A673 (cell line): ENCODE data around the gene FAM83D. TPM values are rescaled to one million over a fixed set of nuclear protein-coding genes. Genes with fewer than 3 reads are reported as not detected.

Source experiments
- BruUV-seq: library from RNA; stranded (reverse); fragments of 400-500 nt; replicated peaks from 2 replicates; lab custom pipeline; 2021; lab: Mats Ljungman, UMichigan
- CTCF ChIA-PET: fragments of 300-600 bp; sonication (Branson Sonifier 250); formaldehyde crosslinking; loops from one replicate; lab custom pipeline; 2022; ENCODE audit warnings: antibody characterized with exemption; lab: Charles Lee
- POLR2A ChIA-PET: fragments of 300-600 bp; sonication (Branson Sonifier 250); formaldehyde crosslinking; loops from one replicate; lab custom pipeline; 2022; ENCODE audit warnings: antibody characterized with exemption; ENCODE audit not compliant: low non-redundant PET; lab: Charles Lee
- DNase-seq: peaks from one replicate; pipeline ENCODE4 v3.0.0-alpha.2; 2015; ENCODE audit warnings: low spot score
- H3K27ac ChIP-seq: fragments of 200-600 bp; sonication (generic); 2 replicates; pipeline ENCODE4 v1.5.1; 2016; ENCODE audit warnings: mixed run types, low read depth, mild to moderate bottlenecking, mixed read lengths, antibody characterized with exemption, low read length; ENCODE audit not compliant: poor library complexity, severe bottlenecking
- H3K27me3 ChIP-seq: fragments of 200-600 bp; sonication (generic); replicated peaks from 2 replicates; pipeline ENCODE4 v1.6.1; 2017; ENCODE audit warnings: mixed run types, low read depth, mild to moderate bottlenecking, mixed read lengths, antibody characterized with exemption, low read length; ENCODE audit not compliant: insufficient read depth, poor library complexity
- H3K36me3 ChIP-seq: fragments of 200-600 bp; sonication (generic); 2 replicates; pipeline ENCODE4 v1.6.1; 2016; ENCODE audit warnings: mixed run types, mild to moderate bottlenecking, mixed read lengths, antibody characterized with exemption, low read length; ENCODE audit not compliant: insufficient read depth, poor library complexity, severe bottlenecking
- H3K4me1 ChIP-seq: fragments of 200-600 bp; sonication (generic); 2 replicates; pipeline ENCODE4 v1.6.1; 2017; ENCODE audit warnings: mixed run types, mild to moderate bottlenecking, mixed read lengths, antibody characterized with exemption, low read length; ENCODE audit not compliant: insufficient read depth, poor library complexity, severe bottlenecking
- H3K4me3 ChIP-seq: fragments of 200-600 bp; sonication (generic); 2 replicates; pipeline ENCODE4 v1.5.1; 2016; ENCODE audit warnings: low read depth, mixed run types, mild to moderate bottlenecking, mixed read lengths, low read length; ENCODE audit not compliant: poor library complexity, severe bottlenecking
- H3K9me3 ChIP-seq: fragments of 200-600 bp; sonication (generic); 2 replicates; pipeline ENCODE4 v1.6.1; 2016; ENCODE audit warnings: mixed run types, low read depth, mild to moderate bottlenecking, mixed read lengths, antibody characterized with exemption, low read length; ENCODE audit not compliant: poor library complexity, severe bottlenecking
- CTCF ChIP-seq: fragments of 300-800, 200-600 bp; sonication (generic); conservative IDR thresholded peaks from 2 replicates; pipeline ENCODE4 v1.5.1; 2017; ENCODE audit warnings: low read depth, mild to moderate bottlenecking, antibody characterized with exemption, low read length, moderate library complexity, mixed read lengths
- EZH2 ChIP-seq: fragments of 200-600 bp; sonication (generic); IDR thresholded peaks from 2 replicates; pipeline ENCODE4 v1.6.1; 2017; ENCODE audit warnings: borderline replicate concordance, low read depth, mild to moderate bottlenecking, mixed read lengths, antibody characterized with exemption, low read length; ENCODE audit not compliant: poor library complexity, severe bottlenecking
- intact Hi-C: fragments of 100-400 bp; cut with micrococcal nuclease; formaldehyde crosslinking; loops from one replicate; pipeline ENCODE4 v1.10.0; 2022; ENCODE audit not compliant: unreplicated experiment
- total RNA-seq: library from RNA; stranded (reverse); gene quantifications from 2 replicates; pipeline ENCODE4 v1.2.3, GENCODE V29; 2021

The FAM83D gene
- total RNA-seq, 1 experiment from 2014 or later: 74.0 TPM

DNA sequence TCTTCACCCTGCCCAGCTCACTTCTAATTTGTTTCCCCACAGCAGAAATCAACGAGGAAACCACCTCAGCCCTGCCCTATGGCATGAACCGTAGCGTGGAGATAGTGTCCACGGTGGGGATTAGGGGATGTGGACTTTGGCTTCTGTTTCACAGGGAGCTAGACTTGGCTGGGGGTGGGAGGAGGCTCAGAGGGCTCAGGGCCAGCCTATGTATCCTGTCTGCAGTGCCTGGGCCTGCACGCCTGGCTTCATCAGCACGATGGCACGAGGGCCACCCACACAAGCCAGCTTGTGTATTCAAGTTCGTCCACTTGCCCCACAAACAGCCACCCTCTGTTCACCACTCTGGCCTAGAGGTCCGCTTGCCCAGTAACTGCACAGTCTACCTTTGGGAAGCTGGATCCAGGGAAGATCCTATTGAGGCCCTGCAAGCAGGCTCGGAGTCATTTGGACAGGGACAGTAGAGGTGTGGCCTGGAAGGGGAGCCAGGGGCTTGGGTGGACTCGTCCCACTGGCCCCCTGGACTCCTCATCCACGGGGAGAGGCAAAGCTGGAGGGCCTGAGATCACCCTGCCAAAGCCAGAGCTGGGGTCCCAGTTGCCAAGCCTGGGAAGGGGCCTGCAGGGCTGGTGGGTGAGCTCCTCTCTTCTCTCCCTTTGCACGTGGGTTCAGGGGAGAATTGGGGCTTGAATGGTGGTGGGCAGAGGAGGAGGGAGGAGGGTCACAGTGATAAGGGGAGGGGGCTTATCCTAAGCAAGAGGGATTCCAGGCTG is 38.0 kb upstream of the FAM83D start:
- TF ChIP-seq CTCF (no peak), EZH2 (no peak)
- intact Hi-C loops: no loop called here
- POLR2A ChIA-PET: interaction anchor here (0.6 kb wide), 1 partner anchor 74 kb away, joined by 4 read pairs; no protein-coding TSS in a partner anchor
- BruUV-seq: no TSS peak
- Histone ChIP-seq H3K36me3 (no peaks in the 10 kb centered on the region), H3K4me3 (no peak overlapping the region), H3K27me3 (peaks cover 13% of the 10 kb centered on the region), H3K4me1 (no peaks in the 10 kb centered on the region), H3K27ac (no peak overlapping the region), H3K9me3 (no peaks in the 10 kb centered on the region)
- no peak for DNase-seq
- CTCF ChIA-PET: interaction anchor here (0.7 kb wide), 1 partner anchor 54 kb away, joined by 3 read pairs; no protein-coding TSS in a partner anchor

- BruUV-seq: no TSS peak
- POLR2A ChIA-PET: no interaction called here
- Histone ChIP-seq H3K9me3 (no peaks in the 10 kb centered on the region), H3K36me3 (no peaks in the 10 kb centered on the region), H3K4me1 (no peaks in the 10 kb centered on the region), H3K27ac (no peak overlapping the region), H3K27me3 (peaks cover 9% of the 10 kb centered on the region), H3K4me3 (no peak overlapping the region)
- no peak for TF ChIP-seq EZH2
- no peak for TF ChIP-seq CTCF
- intact Hi-C loops: no loop called here
- no peak for DNase-seq
- CTCF ChIA-PET: no interaction called here
These were observed 37.2 kb upstream of the FAM83D start for GRCh38 chr20:38889050-38889449.

DNA sequence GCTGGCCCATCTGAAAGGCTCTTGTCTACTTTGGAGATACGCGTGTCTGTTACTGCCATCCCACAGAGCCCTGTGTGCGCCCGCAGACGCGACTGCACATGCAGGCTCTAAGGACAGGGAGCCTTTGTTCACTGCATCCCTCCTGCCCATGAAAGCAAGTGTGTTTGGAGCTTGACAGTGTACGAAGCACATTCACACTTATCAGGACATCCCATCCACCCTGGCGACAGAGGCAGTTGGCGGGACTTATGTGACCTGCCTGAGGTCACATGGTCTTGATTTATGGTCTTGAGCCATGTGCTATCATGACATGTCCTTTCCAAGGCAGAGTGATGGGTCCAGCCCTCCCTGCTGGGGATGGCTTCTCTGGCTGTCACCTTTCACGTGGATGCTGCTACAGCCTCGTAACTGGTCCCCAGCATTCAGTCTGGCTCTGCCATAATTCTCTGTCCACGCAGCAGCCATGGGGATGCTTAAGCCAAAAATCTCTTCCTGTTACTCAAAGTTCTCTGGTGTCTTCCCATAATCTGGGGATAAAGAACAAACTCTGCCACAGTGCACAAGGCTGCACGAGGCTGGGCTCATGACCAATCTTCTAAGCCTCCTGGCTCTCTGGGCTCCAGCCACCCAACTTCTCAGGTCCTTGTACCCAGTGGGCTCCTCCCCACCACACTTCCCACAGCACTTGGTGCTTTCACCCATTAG is 36.3 kb upstream of the FAM83D start:
- H3K9me3 ChIP-seq: no peaks in the 10 kb centered on the region
- H3K4me1 ChIP-seq: no peaks in the 10 kb centered on the region
- no TSS peak for BruUV-seq
- peaks cover 7% of the 10 kb centered on the region for H3K27me3 ChIP-seq
- POLR2A ChIA-PET: interaction anchor here (0.6 kb wide), 1 partner anchor 334 kb away, joined by 3 read pairs; no protein-coding TSS in a partner anchor
- H3K36me3 ChIP-seq: no peaks in the 10 kb centered on the region
- DNase-seq: no peak
- H3K27ac ChIP-seq: no peak overlapping the region
- TF ChIP-seq EZH2 (no peak), CTCF (no peak)
- intact Hi-C loops: no loop called here
- H3K4me3 ChIP-seq: no peak overlapping the region
- CTCF ChIA-PET: no interaction called here
